ENCODE data around the gene ZNF227. TPM values are rescaled to one million over a fixed set of nuclear protein-coding genes. Genes with fewer than 3 reads are reported as not detected.
"Not testable (repeated sequence)": the region's sequence is repeated elsewhere in the genome, so short reads cannot be mapped to it uniquely, and the experiment has no call there.

Gene ZNF227
- total RNA-seq, 4 donors from 2014 or later = 10.9 to 13.3 (median 12.4) TPM

DNA sequence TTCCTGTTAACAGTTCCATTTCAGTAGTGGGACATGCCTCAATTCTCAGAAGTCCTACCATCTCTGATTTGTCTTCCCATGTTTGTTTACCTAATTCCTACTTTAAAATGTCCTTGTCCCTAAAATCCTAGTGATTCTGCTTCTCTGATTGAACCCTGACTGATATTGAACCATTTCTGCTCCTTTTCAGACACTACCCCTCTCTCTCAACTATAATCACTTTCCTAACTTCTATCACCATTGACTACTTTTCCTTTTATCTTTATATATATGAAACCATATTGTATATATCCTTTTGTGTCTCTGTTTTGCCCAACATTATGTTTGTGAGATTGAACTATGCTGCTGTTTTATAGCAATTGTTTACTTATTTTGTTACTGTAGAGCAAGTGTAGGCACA, 15.6 kb upstream of the ZNF227 start:
- no peak for DNase-seq (ENCODE audit: extremely low spot score)
- Histone ChIP-seq H3K36me3 (no peaks in the 10 kb centered on the region), H3K4me1 (no peaks in the 10 kb centered on the region), H3K27me3 (no peaks in the 10 kb centered on the region), H3K27ac (replicated peaks in 1 of 4) (no peak overlapping the region), H3K4me3 (no peak overlapping the region), H3K9me3 (peaks cover 0 to 17% (median 15%) of the 10 kb centered on the region in 4 donors)
- TF ChIP-seq EP300 (IDR thresholded peaks at IDR 0.05) = no peak
- no peak for TF ChIP-seq POLR2A (IDR thresholded peaks at IDR 0.05; ENCODE audit: low read depth)
- TF ChIP-seq, protein P1, sequence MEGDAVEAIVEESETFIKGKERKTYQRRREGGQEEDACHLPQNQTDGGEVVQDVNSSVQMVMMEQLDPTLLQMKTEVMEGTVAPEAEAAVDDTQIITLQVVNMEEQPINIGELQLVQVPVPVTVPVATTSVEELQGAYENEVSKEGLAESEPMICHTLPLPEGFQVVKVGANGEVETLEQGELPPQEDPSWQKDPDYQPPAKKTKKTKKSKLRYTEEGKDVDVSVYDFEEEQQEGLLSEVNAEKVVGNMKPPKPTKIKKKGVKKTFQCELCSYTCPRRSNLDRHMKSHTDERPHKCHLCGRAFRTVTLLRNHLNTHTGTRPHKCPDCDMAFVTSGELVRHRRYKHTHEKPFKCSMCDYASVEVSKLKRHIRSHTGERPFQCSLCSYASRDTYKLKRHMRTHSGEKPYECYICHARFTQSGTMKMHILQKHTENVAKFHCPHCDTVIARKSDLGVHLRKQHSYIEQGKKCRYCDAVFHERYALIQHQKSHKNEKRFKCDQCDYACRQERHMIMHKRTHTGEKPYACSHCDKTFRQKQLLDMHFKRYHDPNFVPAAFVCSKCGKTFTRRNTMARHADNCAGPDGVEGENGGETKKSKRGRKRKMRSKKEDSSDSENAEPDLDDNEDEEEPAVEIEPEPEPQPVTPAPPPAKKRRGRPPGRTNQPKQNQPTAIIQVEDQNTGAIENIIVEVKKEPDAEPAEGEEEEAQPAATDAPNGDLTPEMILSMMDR (IDR thresholded peaks at IDR 0.05) = no peak
- no peak for TF ChIP-seq POLR2AphosphoS5 (IDR thresholded peaks at IDR 0.05)
- intact Hi-C loops (cut with DNase I) = no loop called here

DNA sequence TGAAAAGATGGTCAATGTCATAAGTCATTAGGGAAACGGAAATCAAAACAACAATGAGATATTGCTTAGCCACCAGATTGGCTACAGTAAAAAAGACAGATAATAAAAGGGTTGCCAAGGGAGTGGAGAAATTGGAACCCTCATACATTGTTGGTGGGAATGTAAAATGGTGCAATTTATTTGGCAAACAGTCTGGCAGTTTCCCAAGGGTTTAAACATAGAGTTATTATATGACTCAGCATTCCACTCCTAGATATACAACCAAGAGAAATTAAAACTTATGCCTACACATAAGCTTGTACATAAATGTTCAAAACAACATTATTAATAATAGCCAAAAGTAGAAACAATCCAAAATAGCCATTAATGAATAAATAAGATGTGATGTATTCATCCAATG, 9.9 kb upstream of the ZNF227 start:
- TF ChIP-seq, protein P1 (IDR thresholded peaks at IDR 0.05) = no peak
- no peaks in the 10 kb centered on the region for H3K36me3 ChIP-seq
- no peak for DNase-seq (ENCODE audit: extremely low spot score)
- H3K27me3 ChIP-seq = no peaks in the 10 kb centered on the region
- peaks cover 0 to 26% (median 2%) of the 10 kb centered on the region in 4 donors for H3K9me3 ChIP-seq
- H3K4me1 ChIP-seq = peaks cover 0 to under 1% (median 0%) of the 10 kb centered on the region in 4 donors
- intact Hi-C loops (cut with DNase I) = no loop called here
- WGBS = 85% methylated on average over 1 of the region's 1 CpG
- no peak overlapping the region for H3K27ac ChIP-seq (replicated peaks in 1 of 4)
- no peak overlapping the region for H3K4me3 ChIP-seq

DNA sequence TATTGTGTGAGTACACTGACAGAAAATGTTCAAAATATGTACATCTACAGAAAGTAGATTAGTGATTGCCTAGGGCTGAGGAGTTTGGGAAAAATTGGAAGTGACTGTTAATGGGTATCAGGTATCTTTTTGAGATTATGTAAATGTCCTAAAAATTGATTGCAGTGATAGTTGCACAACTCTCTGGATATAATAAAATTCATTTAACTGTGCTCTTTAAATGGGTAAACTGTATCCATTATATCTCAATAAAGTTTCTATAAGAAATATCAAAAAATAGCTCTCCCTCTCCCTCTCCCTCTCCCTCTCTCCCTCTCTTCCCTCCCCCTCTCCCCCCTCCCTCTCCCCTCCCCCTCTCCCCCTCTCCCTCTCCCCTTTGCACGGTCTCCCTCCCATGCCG, 9.4 kb upstream of the ZNF227 start:
- no peak for DNase-seq (ENCODE audit: extremely low spot score)
- Histone ChIP-seq H3K4me1 (peaks cover under 1 to 6% (median 4%) of the 10 kb centered on the region in 4 donors), H3K9me3 (peaks cover 0 to 26% (median 2%) of the 10 kb centered on the region in 4 donors), H3K4me3 (no peak overlapping the region), H3K27me3 (no peaks in the 10 kb centered on the region), H3K27ac (replicated peaks in 1 of 4) (no peak overlapping the region), H3K36me3 (no peaks in the 10 kb centered on the region)
- no peak for TF ChIP-seq EP300 (IDR thresholded peaks at IDR 0.05)
- no peak for TF ChIP-seq POLR2A (IDR thresholded peaks at IDR 0.05; ENCODE audit: low read depth)
- TF ChIP-seq, protein P1 (IDR thresholded peaks at IDR 0.05) = no peak
- TF ChIP-seq POLR2AphosphoS5 (IDR thresholded peaks at IDR 0.05) = no peak
- WGBS = 76% methylated on average over 2 of the region's 2 CpGs
- intact Hi-C loops (cut with DNase I) = no loop called here

DNA sequence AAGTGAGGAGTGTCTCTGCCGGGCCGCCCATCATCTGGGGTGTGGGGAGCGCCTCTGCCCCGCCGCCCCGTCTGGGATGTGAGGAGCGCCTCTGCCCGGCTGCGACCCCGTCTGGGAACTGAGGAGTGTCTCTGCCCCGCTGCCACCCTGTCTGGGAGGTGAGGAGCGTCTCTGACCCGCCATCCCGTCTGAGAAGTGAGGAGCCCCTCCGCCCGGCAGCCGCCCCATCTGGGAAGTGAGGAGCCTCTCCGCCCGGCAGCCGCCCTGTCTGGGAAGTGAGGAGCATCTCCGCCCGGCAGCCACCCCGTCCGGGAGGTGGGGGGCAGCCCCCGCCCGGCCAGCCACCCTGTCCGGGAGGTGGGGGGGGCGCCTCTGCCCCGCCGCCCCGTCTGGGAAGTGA, 8.5 kb upstream of the ZNF227 start:
- H3K4me3 ChIP-seq; H3K27ac ChIP-seq (replicated peaks in 1 of 4); H3K36me3 ChIP-seq; intact Hi-C loops (cut with DNase I); H3K27me3 ChIP-seq; H3K4me1 ChIP-seq; DNase-seq (ENCODE audit: extremely low spot score): not testable (repeated sequence)
- WGBS = 80% methylated on average over 5 of the region's 31 CpGs
- H3K9me3 ChIP-seq = peaks cover 0 to 22% (median 2%) of the 10 kb centered on the region in 4 donors

DNA sequence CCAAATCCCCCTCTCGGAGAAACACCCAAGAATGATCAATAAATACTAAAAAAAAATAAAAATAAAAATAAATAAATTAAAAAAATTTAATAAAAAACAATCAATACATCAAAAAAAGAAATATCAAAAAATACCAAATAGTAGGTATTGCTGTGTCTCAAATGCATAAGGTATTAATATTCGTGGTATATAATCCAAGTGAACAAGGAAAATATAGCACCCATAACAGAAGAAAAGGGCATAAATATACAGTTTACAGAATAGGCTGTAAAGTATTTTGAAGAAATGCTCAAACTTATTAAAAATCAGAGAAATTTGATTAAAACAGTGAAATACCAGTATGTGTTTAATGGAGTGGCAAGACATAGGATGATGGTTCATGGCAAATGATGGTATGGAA, 7.6 kb upstream of the ZNF227 start:
- DNase-seq (ENCODE audit: extremely low spot score) = no peak
- no peaks in the 10 kb centered on the region for H3K27me3 ChIP-seq
- TF ChIP-seq, protein P1 (IDR thresholded peaks at IDR 0.05) = no peak
- no peak for TF ChIP-seq POLR2AphosphoS5 (IDR thresholded peaks at IDR 0.05)
- no peak for TF ChIP-seq POLR2A (IDR thresholded peaks at IDR 0.05; ENCODE audit: low read depth)
- TF ChIP-seq EP300 (IDR thresholded peaks at IDR 0.05) = no peak
- H3K27ac ChIP-seq (replicated peaks in 1 of 4) = no peak overlapping the region
- H3K36me3 ChIP-seq = no peaks in the 10 kb centered on the region
- intact Hi-C loops (cut with DNase I) = no loop called here
- 84% methylated on average over 2 of the region's 2 CpGs for WGBS
- H3K4me1 ChIP-seq = peaks cover 6 to 9% (median 7%) of the 10 kb centered on the region in 4 donors
- peaks cover 0 to 18% (median 4%) of the 10 kb centered on the region in 4 donors for H3K9me3 ChIP-seq
- no peak overlapping the region for H3K4me3 ChIP-seq
